Esophagus muscularis mucosa (tissue), 4 donors: ENCODE data around the gene SRRM3. TPM values are rescaled to one million over a fixed set of nuclear protein-coding genes. Genes with fewer than 3 reads are reported as not detected.
A peak's percentile ranks its signal among the peaks of the same experiment; 100 is the strongest.

ENCODE experiments used
- DNase-seq: peaks from one replicate; pipeline ENCODE4 v3.0.0-alpha.2; 2017; ENCODE audit errors: extremely low spot score
- H3K27ac ChIP-seq, 4 donors: fragments of 200-600 bp; sonication (generic); replicated peaks in 1 of 4; 1 replicate in 3 of 4; 2 replicates in 1 of 4; pipeline ENCODE4 v1.5.1; 2016 to 2019; ENCODE audit warnings: mild to moderate bottlenecking in 1 of 4
- H3K27me3 ChIP-seq, 4 donors: fragments of 200-600 bp; sonication (generic); one replicate each; pipeline versions ENCODE4 v1.5.1 to v1.6.0; 2016 to 2019
- H3K36me3 ChIP-seq, 4 donors: fragments of 200-600 bp; sonication (generic); one replicate each; pipeline ENCODE4 v1.5.1; 2016 to 2019
- H3K4me1 ChIP-seq, 4 donors: fragments of 200-600 bp; sonication (generic); one replicate each; pipeline ENCODE4 v1.5.1; 2016 to 2019
- H3K4me3 ChIP-seq, 4 donors: fragments of 200-600 bp; sonication (generic); 1 replicate in 2 of 4; 2 replicates in 2 of 4; pipeline ENCODE4 v1.5.1; 2016 to 2019; ENCODE audit warnings: mild to moderate bottlenecking in 4 of 4, moderate library complexity in 1 of 4
- H3K9me3 ChIP-seq, 4 donors: fragments of 200-600 bp; sonication (generic); 1 replicate in 3 of 4; 2 replicates in 1 of 4; pipeline ENCODE4 v1.5.1; 2016 to 2019
- CTCF ChIP-seq, 3 experiments: fragments of 200-600 bp in 2 of 3; fragments of 450-650 bp in 1 of 3; sonication (generic) in 2 of 3; IDR thresholded peaks; one replicate each; pipeline ENCODE4 v1.5.1; 2017 to 2019; ENCODE audit warnings: antibody characterized with exemption in 3 of 3, mild to moderate bottlenecking in 2 of 3, moderate library complexity in 1 of 3
- EP300 ChIP-seq: sonication (generic); formaldehyde crosslinking; IDR thresholded peaks from one replicate; pipeline ENCODE4 v1.6.1; 2017; ENCODE audit warnings: antibody characterized with exemption
- POLR2A ChIP-seq: fragments of 450-650 bp; IDR thresholded peaks from one replicate; pipeline ENCODE4 v1.6.1; 2017; ENCODE audit warnings: antibody characterized with exemption, moderate library complexity, mild to moderate bottlenecking, low read depth
- POLR2AphosphoS5 ChIP-seq, 2 donors: sonication (generic); formaldehyde crosslinking; IDR thresholded peaks; one replicate each; pipeline ENCODE4 v1.6.1; 2017; ENCODE audit warnings: antibody characterized with exemption in 2 of 2
- WGBS: methylation state at CpG from one replicate; pipeline ENCODE4 v1.1.5; 2018; 5-methylcytosine and 5-hydroxymethylcytosine counted together
- intact Hi-C: fragments of 100-400 bp; cut with DNase I; formaldehyde crosslinking; loops from one replicate; pipeline ENCODE4 v1.15.1; 2023
- total RNA-seq, 4 donors: library from RNA; depleted of rRNA; stranded (reverse); fragments of >200 nt; gene quantifications; one replicate each; pipeline versions ENCODE4 v1.1.0 to v1.2.1, GENCODE V29; 2016

The SRRM3 gene
- total RNA-seq, 4 donors from 2014 or later, result 2.1 to 4.9 (median 2.7) TPM

- Histone ChIP-seq H3K27me3 (no peaks in the 10 kb centered on the region), H3K27ac (peak overlapping the region; percentile 93 to 100 (median 99)), H3K4me3 (no peak overlapping the region), H3K9me3 (no peaks in the 10 kb centered on the region), H3K4me1 (peaks cover 40 to 63% (median 54%) of the 10 kb centered on the region in 4 donors), H3K36me3 (peaks cover 0 to 16% (median 7%) of the 10 kb centered on the region in 4 donors)
- DNase-seq, result no peak
- intact Hi-C loops, result no loop called here
- WGBS, result 84% methylated on average over 7 of the region's 7 CpGs
- TF ChIP-seq EP300, result no peak
- no peak for TF ChIP-seq POLR2A
- peak; percentile 71 to 78 for TF ChIP-seq POLR2AphosphoS5 (IDR thresholded peaks at IDR 0.05)
- TF ChIP-seq CTCF (IDR thresholded peaks at IDR 0.05), result no peak
Observed at GRCh38 chr7:76300166-76300731, 98.6 kb downstream of the SRRM3 start.

- Histone ChIP-seq H3K9me3 (no peaks in the 10 kb centered on the region), H3K4me3 (no peak overlapping the region), H3K27me3 (no peaks in the 10 kb centered on the region), H3K4me1 (peaks cover 42 to 63% (median 54%) of the 10 kb centered on the region in 4 donors), H3K36me3 (peaks cover 0 to 16% (median 7%) of the 10 kb centered on the region in 4 donors), H3K27ac (peak overlapping the region; percentile 93 to 100 (median 99))
- WGBS, result 93% methylated on average over 3 of the region's 3 CpGs
- TF ChIP-seq CTCF (IDR thresholded peaks at IDR 0.05), result no peak
- TF ChIP-seq POLR2AphosphoS5 (IDR thresholded peaks at IDR 0.05), result no peak
- no peak for TF ChIP-seq POLR2A
- no peak for TF ChIP-seq EP300
- DNase-seq, result no peak
- intact Hi-C loops, result no loop called here
Observed at GRCh38 chr7:76301000-76301399, 99.3 kb downstream of the SRRM3 start.

GRCh38 chr7:76302347-76303201, 100.9 kb downstream of the SRRM3 start, which contains the start of gene HSPB1:
Gene HSPB1 (plus strand): TSS chr7:76302673. CDS start chr7:76302713, 40 bp downstream.
- Histone ChIP-seq H3K9me3 (no peaks in the 10 kb centered on the region), H3K27ac (peak within 1 kb of the TSS; percentile 93 to 100 (median 99)), H3K27me3 (no peaks in the 10 kb centered on the region), H3K36me3 (peaks cover 0 to 16% (median 7%) of the 10 kb centered on the region in 4 donors), H3K4me3 (peak within 1 kb of the TSS; percentile 71 to 96 (median 93)), H3K4me1 (peaks cover 43 to 63% (median 54%) of the 10 kb centered on the region in 4 donors)
- peak; percentile 99 for DNase-seq
- intact Hi-C loops, result no loop called here
- TF ChIP-seq POLR2A (peak; percentile 99), POLR2AphosphoS5 (IDR thresholded peaks at IDR 0.05) (peak; percentile 99 to 100), CTCF (IDR thresholded peaks at IDR 0.05) (no peak), EP300 (no peak)
- 1% methylated on average over 60 of the region's 75 CpGs for WGBS

GRCh38 chr7:76303202-76304147, 101.8 kb downstream of the SRRM3 start:
- H3K4me3 ChIP-seq, result peak overlapping the region; percentile 71 to 96 (median 93)
- no peaks in the 10 kb centered on the region for H3K27me3 ChIP-seq
- intact Hi-C loops, result no loop called here
- no peaks in the 10 kb centered on the region for H3K9me3 ChIP-seq
- peak overlapping the region; percentile 93 to 100 (median 99) for H3K27ac ChIP-seq
- H3K36me3 ChIP-seq, result peaks cover 0 to 16% (median 7%) of the 10 kb centered on the region in 4 donors
- TF ChIP-seq CTCF (IDR thresholded peaks at IDR 0.05), result no peak
- peak; percentile 80 to 90 for TF ChIP-seq POLR2AphosphoS5 (IDR thresholded peaks at IDR 0.05)
- no peak for TF ChIP-seq EP300
- TF ChIP-seq POLR2A, result peak; percentile 27
- DNase-seq, result peak; percentile 95
- peaks cover 45 to 60% (median 53%) of the 10 kb centered on the region in 4 donors for H3K4me1 ChIP-seq
- 3% methylated on average over 31 of the region's 56 CpGs for WGBS
